ENCODE results near the gene VWC2L.

The VWC2L gene

GRCh38 chr2:214507032-214507431 lies 96.2 kb downstream of the VWC2L start:
- no peak for DNase-seq (ENCODE audit: insufficient read length, low spot score)
- no peak for FAIRE-seq
- TF ChIP-seq POLR2AphosphoS5 (IDR thresholded peaks at IDR 0.05; ENCODE audit: low read depth, low read length), result no peak
- no peak for TF ChIP-seq POU2F2 (IDR thresholded peaks at IDR 0.05; ENCODE audit: low read depth, low read length)
- no peak for TF ChIP-seq TAF1 (IDR thresholded peaks at IDR 0.05; ENCODE audit: low read depth, low read length)
- TF ChIP-seq PAX5 (IDR thresholded peaks at IDR 0.05; ENCODE audit: insufficient read depth, low read length, severe bottlenecking), result no peak
- no peak for TF ChIP-seq SPI1 (IDR thresholded peaks at IDR 0.05; ENCODE audit: low read depth, low read length)
- no peak for TF ChIP-seq POLR2A (IDR thresholded peaks at IDR 0.05; ENCODE audit: low read depth, low read length)

- TF ChIP-seq PAX5 (IDR thresholded peaks at IDR 0.05; ENCODE audit: insufficient read depth, low read length, severe bottlenecking), result no peak
- no peak for TF ChIP-seq TAF1 (IDR thresholded peaks at IDR 0.05; ENCODE audit: low read depth, low read length)
- no peak for TF ChIP-seq POLR2AphosphoS5 (IDR thresholded peaks at IDR 0.05; ENCODE audit: low read depth, low read length)
- TF ChIP-seq SPI1 (IDR thresholded peaks at IDR 0.05; ENCODE audit: low read depth, low read length), result no peak
- TF ChIP-seq POLR2A (IDR thresholded peaks at IDR 0.05; ENCODE audit: low read depth, low read length), result no peak
- no peak for TF ChIP-seq POU2F2 (IDR thresholded peaks at IDR 0.05; ENCODE audit: low read depth, low read length)
- DNase-seq (ENCODE audit: insufficient read length, low spot score), result no peak
These were observed 103.8 kb downstream of the VWC2L start for GRCh38 chr2:214514704-214515103.

GRCh38 chr2:214515111-214515510 lies 104.3 kb downstream of the VWC2L start:
- TF ChIP-seq PAX5 (IDR thresholded peaks at IDR 0.05; ENCODE audit: insufficient read depth, low read length, severe bottlenecking) (no peak), SPI1 (IDR thresholded peaks at IDR 0.05; ENCODE audit: low read depth, low read length) (no peak), TAF1 (IDR thresholded peaks at IDR 0.05; ENCODE audit: low read depth, low read length) (no peak), POU2F2 (IDR thresholded peaks at IDR 0.05; ENCODE audit: low read depth, low read length) (no peak), POLR2A (IDR thresholded peaks at IDR 0.05; ENCODE audit: low read depth, low read length) (no peak), POLR2AphosphoS5 (IDR thresholded peaks at IDR 0.05; ENCODE audit: low read depth, low read length) (no peak)
- FAIRE-seq (no peak), DNase-seq (ENCODE audit: insufficient read length, low spot score) (no peak)

More at GRCh38 chr2:214514704-214515103, 103.8 kb downstream of the VWC2L start:
- FAIRE-seq, result no peak

- DNase-seq (ENCODE audit: insufficient read length, low spot score), result no peak
- no peak for FAIRE-seq
- no peak for TF ChIP-seq POLR2A (IDR thresholded peaks at IDR 0.05; ENCODE audit: low read depth, low read length)
- TF ChIP-seq POU2F2 (IDR thresholded peaks at IDR 0.05; ENCODE audit: low read depth, low read length), result no peak
These were observed 108.5 kb downstream of the VWC2L start for GRCh38 chr2:214519258-214519818.

- DNase-seq (ENCODE audit: insufficient read length, low spot score) (no peak), FAIRE-seq (no peak)
- TF ChIP-seq SPI1 (IDR thresholded peaks at IDR 0.05; ENCODE audit: low read depth, low read length) (no peak), POLR2A (IDR thresholded peaks at IDR 0.05; ENCODE audit: low read depth, low read length) (no peak), POLR2AphosphoS5 (IDR thresholded peaks at IDR 0.05; ENCODE audit: low read depth, low read length) (no peak), PAX5 (IDR thresholded peaks at IDR 0.05; ENCODE audit: insufficient read depth, low read length, severe bottlenecking) (no peak), POU2F2 (IDR thresholded peaks at IDR 0.05; ENCODE audit: low read depth, low read length) (no peak), TAF1 (IDR thresholded peaks at IDR 0.05; ENCODE audit: low read depth, low read length) (no peak)
These were observed 118.2 kb downstream of the VWC2L start for GRCh38 chr2:214529021-214529420.

- TF ChIP-seq POLR2AphosphoS5 (IDR thresholded peaks at IDR 0.05; ENCODE audit: low read depth, low read length), result no peak
- TF ChIP-seq SPI1 (IDR thresholded peaks at IDR 0.05; ENCODE audit: low read depth, low read length), result no peak
- no peak for TF ChIP-seq POU2F2 (IDR thresholded peaks at IDR 0.05; ENCODE audit: low read depth, low read length)
- no peak for TF ChIP-seq TAF1 (IDR thresholded peaks at IDR 0.05; ENCODE audit: low read depth, low read length)
- no peak for TF ChIP-seq POLR2A (IDR thresholded peaks at IDR 0.05; ENCODE audit: low read depth, low read length)
- no peak for TF ChIP-seq PAX5 (IDR thresholded peaks at IDR 0.05; ENCODE audit: insufficient read depth, low read length, severe bottlenecking)
- no peak for DNase-seq (ENCODE audit: insufficient read length, low spot score)
- FAIRE-seq, result no peak
These were observed 118.7 kb downstream of the VWC2L start for GRCh38 chr2:214529514-214529913.

- FAIRE-seq (no peak), DNase-seq (ENCODE audit: insufficient read length, low spot score) (no peak)
- TF ChIP-seq SPI1 (IDR thresholded peaks at IDR 0.05; ENCODE audit: low read depth, low read length), result no peak
These were observed 122.7 kb downstream of the VWC2L start for GRCh38 chr2:214533541-214533940.

- TF ChIP-seq SPI1 (IDR thresholded peaks at IDR 0.05; ENCODE audit: low read depth, low read length), result no peak
- no peak for TF ChIP-seq POU2F2 (IDR thresholded peaks at IDR 0.05; ENCODE audit: low read depth, low read length)
- TF ChIP-seq POLR2AphosphoS5 (IDR thresholded peaks at IDR 0.05; ENCODE audit: low read depth, low read length), result no peak
- TF ChIP-seq POLR2A (IDR thresholded peaks at IDR 0.05; ENCODE audit: low read depth, low read length), result no peak
- TF ChIP-seq TAF1 (IDR thresholded peaks at IDR 0.05; ENCODE audit: low read depth, low read length), result no peak
- TF ChIP-seq PAX5 (IDR thresholded peaks at IDR 0.05; ENCODE audit: insufficient read depth, low read length, severe bottlenecking), result no peak
- no peak for FAIRE-seq
- DNase-seq (ENCODE audit: insufficient read length, low spot score), result no peak
These were observed 125.8 kb downstream of the VWC2L start for GRCh38 chr2:214536625-214537024.

- DNase-seq (ENCODE audit: insufficient read length, low spot score) (no peak), FAIRE-seq (no peak)
- TF ChIP-seq POLR2AphosphoS5 (IDR thresholded peaks at IDR 0.05; ENCODE audit: low read depth, low read length), result no peak
- TF ChIP-seq SPI1 (IDR thresholded peaks at IDR 0.05; ENCODE audit: low read depth, low read length), result no peak
- TF ChIP-seq TAF1 (IDR thresholded peaks at IDR 0.05; ENCODE audit: low read depth, low read length), result no peak
- TF ChIP-seq POLR2A (IDR thresholded peaks at IDR 0.05; ENCODE audit: low read depth, low read length), result no peak
- no peak for TF ChIP-seq PAX5 (IDR thresholded peaks at IDR 0.05; ENCODE audit: insufficient read depth, low read length, severe bottlenecking)
- TF ChIP-seq POU2F2 (IDR thresholded peaks at IDR 0.05; ENCODE audit: low read depth, low read length), result no peak
These were observed 127.1 kb downstream of the VWC2L start for GRCh38 chr2:214537929-214538328.

- DNase-seq (ENCODE audit: insufficient read length, low spot score) (no peak), FAIRE-seq (no peak)
- no peak for TF ChIP-seq POLR2A (IDR thresholded peaks at IDR 0.05; ENCODE audit: low read depth, low read length)
- TF ChIP-seq TAF1 (IDR thresholded peaks at IDR 0.05; ENCODE audit: low read depth, low read length), result no peak
- no peak for TF ChIP-seq SPI1 (IDR thresholded peaks at IDR 0.05; ENCODE audit: low read depth, low read length)
- no peak for TF ChIP-seq POLR2AphosphoS5 (IDR thresholded peaks at IDR 0.05; ENCODE audit: low read depth, low read length)
- no peak for TF ChIP-seq POU2F2 (IDR thresholded peaks at IDR 0.05; ENCODE audit: low read depth, low read length)
- TF ChIP-seq PAX5 (IDR thresholded peaks at IDR 0.05; ENCODE audit: insufficient read depth, low read length, severe bottlenecking), result no peak
These were observed 131.4 kb downstream of the VWC2L start for GRCh38 chr2:214542295-214542694.
